BLaER1 treated with 17β-estradiol and CSF1 and Interleukin-3, amounts not matched to agents 10 nM and 100 nM (cell line): ENCODE data around the gene PKP4.
A peak's percentile ranks its signal among the peaks of the same experiment; 100 is the strongest.

ENCODE experiments used
- H3K27ac ChIP-seq, 11 experiments: shearing (Covaris generic); formaldehyde crosslinking; 2 replicates each; pipeline ENCODE4 v1.8.1; 2022
- H3K27me3 ChIP-seq, 11 experiments: shearing (Covaris generic); formaldehyde crosslinking; 2 replicates each; pipeline ENCODE4 v1.8.1; 2022
- H3K36me3 ChIP-seq, 11 experiments: shearing (Covaris generic); formaldehyde crosslinking; 2 replicates each; pipeline ENCODE4 v1.8.1; 2022
- H3K4me1 ChIP-seq, 10 experiments: shearing (Covaris generic); formaldehyde crosslinking; 2 replicates each; pipeline ENCODE4 v1.8.1; 2022
- H3K4me2 ChIP-seq, 11 experiments: shearing (Covaris generic); formaldehyde crosslinking; 2 replicates each; pipeline ENCODE4 v1.8.1; 2022
- H3K4me3 ChIP-seq, 10 experiments: shearing (Covaris generic); formaldehyde crosslinking; 2 replicates each; pipeline ENCODE4 v1.8.1; 2022
- H3K9ac ChIP-seq, 11 experiments: shearing (Covaris generic); formaldehyde crosslinking; 2 replicates each; pipeline ENCODE4 v1.8.1; 2022
- H3K9me3 ChIP-seq, 11 experiments: shearing (Covaris generic); formaldehyde crosslinking; replicated peaks in 1 of 11; 2 replicates each; pipeline ENCODE4 v1.8.1; 2022
- H4K20me1 ChIP-seq, 11 experiments: shearing (Covaris generic); formaldehyde crosslinking; 2 replicates each; pipeline ENCODE4 v1.8.1; 2022
- Cebpa-rat ChIP-seq, 11 experiments: shearing (Covaris generic); IDR thresholded peaks; 2 replicates each; pipeline ENCODE4 v1.8.1; 2022

The PKP4 gene

GRCh38 chr2:158443606-158444005 lies 13.1 kb upstream of the PKP4 start:
- TF ChIP-seq Cebpa-rat (IDR thresholded peaks at IDR 0.05), result no peak
- Histone ChIP-seq H4K20me1 (no peaks in the 10 kb centered on the region), H3K4me3 (no peak overlapping the region), H3K4me2 (no peak overlapping the region), H3K4me1 (no peaks in the 10 kb centered on the region), H3K27me3 (no peaks in the 10 kb centered on the region), H3K9ac (no peak overlapping the region), H3K9me3 (peaks cover 0 to 12% (median 5%) of the 10 kb centered on the region in 11 experiments; a peak in 7 of 22 replicates), H3K36me3 (no peaks in the 10 kb centered on the region), H3K27ac (no peak overlapping the region)

DNA sequence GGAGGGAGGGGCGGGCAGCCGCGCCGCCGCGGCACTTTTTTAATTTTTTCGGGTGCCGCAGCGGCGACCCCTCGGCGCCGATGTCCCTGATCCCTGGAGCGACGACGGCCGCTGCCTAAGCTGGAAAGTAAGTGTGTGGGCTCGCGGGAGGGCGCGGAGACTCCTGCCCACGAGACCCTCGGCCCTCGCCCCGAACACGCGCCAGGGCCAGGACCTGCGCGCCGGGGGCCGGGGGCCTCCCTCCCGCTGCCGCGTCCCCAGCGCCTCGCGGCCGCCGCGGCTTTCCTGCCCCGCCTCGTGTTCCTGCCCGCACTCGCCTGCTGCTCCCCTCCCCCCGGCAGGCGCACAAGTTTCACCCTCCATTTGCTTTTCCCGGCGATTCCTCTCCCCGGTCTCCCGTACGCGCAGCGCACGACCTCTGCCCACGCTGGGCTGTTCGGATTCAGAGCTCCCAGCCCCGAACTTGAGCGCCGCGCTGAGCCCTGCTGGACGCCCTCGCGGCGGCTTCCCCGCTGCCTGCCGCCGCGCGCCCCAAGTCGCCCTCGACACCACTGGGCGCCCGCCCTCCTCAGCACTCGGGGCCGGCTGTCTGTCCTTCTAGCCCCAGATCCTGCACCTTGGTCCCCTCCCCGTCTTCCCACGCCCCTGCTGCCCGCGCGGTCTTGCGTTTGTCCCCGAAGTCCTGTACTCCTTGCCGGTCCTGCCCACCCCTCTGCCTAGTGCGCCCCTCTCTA lies 507 bp downstream of the PKP4 start:
- Histone ChIP-seq H3K27me3 (peaks cover 19 to 27% (median 22%) of the 10 kb centered on the region in 11 experiments), H3K4me3 (peak overlapping the region; percentile 74 to 92 (median 85)), H3K4me2 (peak overlapping the region; percentile 87 to 99 (median 95)), H3K36me3 (no peaks in the 10 kb centered on the region), H3K9me3 (no peaks in the 10 kb centered on the region), H3K27ac (peak overlapping the region; percentile 39 to 89 (median 80); a peak in 21 of 22 replicates), H3K9ac (peak overlapping the region; percentile 79 to 88 (median 86)), H4K20me1 (peaks cover 11 to 42% (median 29%) of the 10 kb centered on the region in 11 experiments; a peak in 20 of 22 replicates), H3K4me1 (peaks cover 13 to 25% (median 22%) of the 10 kb centered on the region in 10 experiments)
- no peak for TF ChIP-seq Cebpa-rat (IDR thresholded peaks at IDR 0.05)

- H4K20me1 ChIP-seq, result peaks cover 11 to 49% (median 31%) of the 10 kb centered on the region in 11 experiments; a peak in 20 of 22 replicates
- peak overlapping the region; percentile 87 to 99 (median 95) for H3K4me2 ChIP-seq
- peaks cover 13 to 25% (median 22%) of the 10 kb centered on the region in 10 experiments for H3K4me1 ChIP-seq
- H3K9ac ChIP-seq, result peak overlapping the region; percentile 79 to 88 (median 86)
- H3K4me3 ChIP-seq, result peak overlapping the region; percentile 74 to 92 (median 85)
- H3K9me3 ChIP-seq, result no peaks in the 10 kb centered on the region
- peak overlapping the region in 10 of 11 experiments; percentile 70 to 89 (median 80); a peak in 19 of 22 replicates for H3K27ac ChIP-seq
- H3K36me3 ChIP-seq, result no peaks in the 10 kb centered on the region
- no peak for TF ChIP-seq Cebpa-rat (IDR thresholded peaks at IDR 0.05)
- peaks cover 19 to 27% (median 22%) of the 10 kb centered on the region in 11 experiments for H3K27me3 ChIP-seq
Observed at GRCh38 chr2:158457826-158458616, 1.3 kb downstream of the PKP4 start.

GRCh38 chr2:158458617-158458920 lies 1.8 kb downstream of the PKP4 start:
- no peak for TF ChIP-seq Cebpa-rat (IDR thresholded peaks at IDR 0.05)
- peak overlapping the region in 10 of 11 experiments; percentile 79 to 88 (median 86); a peak in 15 of 22 replicates for H3K9ac ChIP-seq
- H3K27me3 ChIP-seq, result peaks cover 19 to 27% (median 22%) of the 10 kb centered on the region in 11 experiments
- H3K27ac ChIP-seq, result no peak overlapping the region
- H3K4me3 ChIP-seq, result peak overlapping the region; percentile 74 to 92 (median 85)
- H4K20me1 ChIP-seq, result peaks cover 11 to 51% (median 35%) of the 10 kb centered on the region in 11 experiments; a peak in 20 of 22 replicates
- H3K4me1 ChIP-seq, result peaks cover 13 to 25% (median 22%) of the 10 kb centered on the region in 10 experiments
- no peaks in the 10 kb centered on the region for H3K9me3 ChIP-seq
- peak overlapping the region; percentile 87 to 99 (median 95) for H3K4me2 ChIP-seq
- no peaks in the 10 kb centered on the region for H3K36me3 ChIP-seq

GRCh38 chr2:158459161-158460003 lies 2.6 kb downstream of the PKP4 start:
- peak overlapping the region; percentile 87 to 99 (median 95); a peak in 18 of 22 replicates for H3K4me2 ChIP-seq
- no peaks in the 10 kb centered on the region for H3K36me3 ChIP-seq
- H3K27me3 ChIP-seq, result peaks cover 19 to 27% (median 22%) of the 10 kb centered on the region in 11 experiments
- peaks cover 13 to 25% (median 22%) of the 10 kb centered on the region in 10 experiments for H3K4me1 ChIP-seq
- no peak for TF ChIP-seq Cebpa-rat (IDR thresholded peaks at IDR 0.05)
- peaks cover 11 to 55% (median 41%) of the 10 kb centered on the region in 11 experiments; a peak in 20 of 22 replicates for H4K20me1 ChIP-seq
- H3K9ac ChIP-seq, result no peak overlapping the region
- H3K9me3 ChIP-seq, result no peaks in the 10 kb centered on the region
- no peak overlapping the region; a peak in 1 of 20 replicates for H3K4me3 ChIP-seq
- H3K27ac ChIP-seq, result no peak overlapping the region

GRCh38 chr2:158460632-158461297 lies 4.0 kb downstream of the PKP4 start:
- Histone ChIP-seq H3K4me3 (no peak overlapping the region), H3K4me2 (no peak overlapping the region), H4K20me1 (peaks cover 11 to 55% (median 41%) of the 10 kb centered on the region in 11 experiments; a peak in 20 of 22 replicates)

DNA sequence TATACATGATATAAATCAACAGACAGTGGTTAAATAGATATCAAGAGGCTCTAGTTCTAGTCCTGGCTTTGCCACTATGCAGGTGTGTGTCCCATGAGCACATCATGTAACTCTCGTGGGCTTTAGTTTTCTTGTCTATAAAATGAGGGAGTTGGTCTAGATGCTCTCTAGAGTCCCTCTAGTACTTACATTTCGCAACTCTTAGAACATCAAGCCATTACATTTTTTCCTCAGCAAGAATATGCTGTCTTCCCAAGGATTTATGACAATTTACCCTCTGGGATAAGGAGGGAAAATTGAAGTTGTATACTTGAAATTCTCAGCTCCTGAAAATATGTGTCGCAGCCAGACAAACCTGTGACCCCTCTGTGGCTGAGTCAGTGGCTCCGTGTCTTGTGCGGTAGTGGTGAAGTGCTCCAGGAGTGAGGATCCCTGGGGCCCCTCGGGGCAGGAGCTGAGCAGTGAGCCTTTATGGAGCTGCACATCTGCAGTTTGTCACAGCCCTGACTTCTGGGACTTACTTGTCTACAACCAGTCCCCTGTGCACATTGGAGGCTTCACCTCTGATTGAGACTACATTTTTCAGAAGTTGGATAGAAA lies 6.8 kb downstream of the PKP4 start:
- 0 out of 22 replicates have a peak, but pooled peaks cover 0 to 5% (median 0%) of the 10 kb centered on the region in 11 experiments for H3K36me3 ChIP-seq
- no peak overlapping the region for H3K27ac ChIP-seq
- H3K9ac ChIP-seq, result no peak overlapping the region
- peaks cover 6 to 44% (median 30%) of the 10 kb centered on the region in 11 experiments; a peak in 20 of 22 replicates for H4K20me1 ChIP-seq
- TF ChIP-seq Cebpa-rat (IDR thresholded peaks at IDR 0.05), result no peak
- peaks cover 3 to 14% (median 10%) of the 10 kb centered on the region in 10 experiments; a peak in 19 of 20 replicates for H3K4me1 ChIP-seq
- peaks cover 13 to 15% (median 14%) of the 10 kb centered on the region in 11 experiments for H3K27me3 ChIP-seq
- H3K4me3 ChIP-seq, result no peak overlapping the region
- no peak overlapping the region for H3K4me2 ChIP-seq
- H3K9me3 ChIP-seq, result no peaks in the 10 kb centered on the region

More at GRCh38 chr2:158460632-158461297, 4.0 kb downstream of the PKP4 start:
- H3K4me1 ChIP-seq, result peaks cover 13 to 25% (median 22%) of the 10 kb centered on the region in 10 experiments
- no peak for TF ChIP-seq Cebpa-rat (IDR thresholded peaks at IDR 0.05)
- H3K27me3 ChIP-seq, result peaks cover 19 to 27% (median 22%) of the 10 kb centered on the region in 11 experiments
- H3K36me3 ChIP-seq, result no peaks in the 10 kb centered on the region
- no peak overlapping the region for H3K9ac ChIP-seq
- no peaks in the 10 kb centered on the region for H3K9me3 ChIP-seq
- H3K27ac ChIP-seq, result no peak overlapping the region
